Brain microvascular endothelial cell (primary cell): ENCODE measurements around the gene GIMAP8.

ENCODE experiments used
- DNase-seq: peaks from one replicate; pipeline ENCODE4 v3.0.0-alpha.2; 2020
- H3K27ac ChIP-seq: fragments of 250-450 bp; sonication (Bioruptor Pico); 2 replicates; pipeline ENCODE4 v1.5.1; 2020; ENCODE audit warnings: mild to moderate bottlenecking, moderate library complexity
- H3K27me3 ChIP-seq: fragments of 250-450 bp; sonication (Bioruptor Pico); replicated peaks from 2 replicates; pipeline ENCODE4 v1.5.1; 2020; ENCODE audit warnings: mild to moderate bottlenecking
- H3K36me3 ChIP-seq: fragments of 250-450 bp; sonication (Bioruptor Pico); replicated peaks from 2 replicates; pipeline ENCODE4 v1.5.1; 2020; ENCODE audit warnings: mild to moderate bottlenecking
- H3K4me3 ChIP-seq: 2 replicates; pipeline ENCODE4 v1.5.1; 2011; ENCODE audit warnings: low read depth, mild to moderate bottlenecking, control low read depth, low read length, moderate library complexity
- in situ Hi-C: cut with HindIII; loops from 2 replicates; pipeline ENCODE4 v1.10.0; 2017; ENCODE audit warnings: low sequenced_read_pairs, low pct_ligation_motif_present
- TF ChIP-seq, protein P1 (sequence below): IDR thresholded peaks from 2 replicates; pipeline ENCODE4 v1.5.1; 2011; ENCODE audit warnings: low read depth, mild to moderate bottlenecking, moderate library complexity, low read length, control low read depth, inconsistent platforms; ENCODE audit errors: missing control alignments

The GIMAP8 gene

DNA sequence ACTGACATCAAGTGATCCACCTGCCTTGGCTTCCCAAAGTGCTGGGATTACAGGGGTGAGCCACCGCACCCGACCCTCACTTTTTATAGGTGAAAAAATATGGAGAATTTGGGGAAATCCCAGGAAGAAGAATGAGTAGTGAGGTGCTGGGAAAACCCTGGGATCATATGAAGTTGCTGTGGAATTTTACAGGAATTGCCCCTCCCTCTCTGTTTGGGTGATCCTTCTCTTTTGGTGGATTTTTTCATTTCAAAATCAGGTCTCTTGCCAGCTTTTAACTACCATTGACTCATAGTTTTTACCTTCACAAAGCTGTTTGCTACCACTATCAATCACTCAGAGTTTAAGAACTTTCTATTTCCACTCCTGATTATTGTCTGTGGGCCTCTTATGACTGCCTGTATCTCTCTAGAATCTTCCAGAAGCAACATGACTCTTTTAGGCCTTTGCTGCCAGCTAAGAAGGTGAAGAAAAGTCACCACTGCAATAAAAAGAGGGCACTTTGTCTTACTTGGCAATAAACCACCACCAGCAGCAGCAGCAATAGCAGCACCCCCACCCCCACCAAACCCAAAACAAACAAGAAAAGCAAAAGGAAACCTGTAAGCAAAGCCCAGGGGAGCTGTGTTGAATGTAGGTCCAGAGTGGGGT, 4.0 kb upstream of the GIMAP8 start:
- TF ChIP-seq, protein P1, sequence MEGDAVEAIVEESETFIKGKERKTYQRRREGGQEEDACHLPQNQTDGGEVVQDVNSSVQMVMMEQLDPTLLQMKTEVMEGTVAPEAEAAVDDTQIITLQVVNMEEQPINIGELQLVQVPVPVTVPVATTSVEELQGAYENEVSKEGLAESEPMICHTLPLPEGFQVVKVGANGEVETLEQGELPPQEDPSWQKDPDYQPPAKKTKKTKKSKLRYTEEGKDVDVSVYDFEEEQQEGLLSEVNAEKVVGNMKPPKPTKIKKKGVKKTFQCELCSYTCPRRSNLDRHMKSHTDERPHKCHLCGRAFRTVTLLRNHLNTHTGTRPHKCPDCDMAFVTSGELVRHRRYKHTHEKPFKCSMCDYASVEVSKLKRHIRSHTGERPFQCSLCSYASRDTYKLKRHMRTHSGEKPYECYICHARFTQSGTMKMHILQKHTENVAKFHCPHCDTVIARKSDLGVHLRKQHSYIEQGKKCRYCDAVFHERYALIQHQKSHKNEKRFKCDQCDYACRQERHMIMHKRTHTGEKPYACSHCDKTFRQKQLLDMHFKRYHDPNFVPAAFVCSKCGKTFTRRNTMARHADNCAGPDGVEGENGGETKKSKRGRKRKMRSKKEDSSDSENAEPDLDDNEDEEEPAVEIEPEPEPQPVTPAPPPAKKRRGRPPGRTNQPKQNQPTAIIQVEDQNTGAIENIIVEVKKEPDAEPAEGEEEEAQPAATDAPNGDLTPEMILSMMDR = no peak
- Histone ChIP-seq H3K27me3 (peaks cover 11% of the 10 kb centered on the region), H3K4me3 (no peak overlapping the region), H3K27ac (no peak overlapping the region), H3K36me3 (no peaks in the 10 kb centered on the region)
- no peak for DNase-seq
- in situ Hi-C loops = no loop called here

DNA sequence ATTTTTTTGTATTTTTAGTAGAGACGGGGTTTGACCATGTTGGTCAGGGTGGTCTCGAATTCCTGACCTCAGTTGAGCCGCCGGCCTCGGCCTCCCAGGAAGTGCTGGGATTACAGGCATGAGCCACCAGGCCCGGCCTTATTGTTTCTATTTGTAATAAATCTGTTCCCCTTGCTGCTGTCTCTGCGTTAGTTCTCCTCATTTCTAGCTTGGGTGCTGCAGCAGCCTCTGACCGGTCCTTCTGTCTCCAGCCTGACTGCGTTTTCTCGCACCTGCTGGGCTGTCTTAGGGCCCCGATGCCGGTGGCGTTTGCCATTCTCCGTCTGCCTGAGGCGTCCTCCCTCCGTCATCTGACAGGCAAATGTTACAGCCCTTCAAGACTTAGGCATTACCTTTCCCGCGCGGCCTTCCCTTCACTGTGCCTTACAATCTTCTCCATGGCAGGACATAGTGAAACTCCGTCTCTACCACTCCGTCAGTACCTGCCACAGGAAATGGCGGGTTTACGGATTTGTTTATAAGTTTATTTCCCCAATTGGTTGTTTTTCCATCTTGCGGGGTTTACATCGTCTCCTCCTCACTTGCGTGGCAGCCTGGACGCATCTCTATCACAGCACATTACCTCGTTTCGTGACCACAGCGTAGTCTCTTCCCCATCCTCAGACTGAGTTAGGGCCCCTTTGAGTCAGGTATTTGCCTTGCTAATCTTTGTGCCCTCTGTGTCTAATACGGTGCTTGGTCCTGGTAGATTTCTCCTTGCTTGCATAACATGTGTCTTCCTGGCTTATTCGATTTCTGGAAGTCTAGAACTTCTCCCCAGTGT, 2.3 kb upstream of the GIMAP8 start:
- DNase-seq = no peak
- Histone ChIP-seq H3K27me3 (peaks cover 11% of the 10 kb centered on the region), H3K36me3 (no peaks in the 10 kb centered on the region), H3K4me3 (no peak overlapping the region), H3K27ac (no peak overlapping the region)
- TF ChIP-seq, protein P1 = no peak
- in situ Hi-C loops = no loop called here

DNA sequence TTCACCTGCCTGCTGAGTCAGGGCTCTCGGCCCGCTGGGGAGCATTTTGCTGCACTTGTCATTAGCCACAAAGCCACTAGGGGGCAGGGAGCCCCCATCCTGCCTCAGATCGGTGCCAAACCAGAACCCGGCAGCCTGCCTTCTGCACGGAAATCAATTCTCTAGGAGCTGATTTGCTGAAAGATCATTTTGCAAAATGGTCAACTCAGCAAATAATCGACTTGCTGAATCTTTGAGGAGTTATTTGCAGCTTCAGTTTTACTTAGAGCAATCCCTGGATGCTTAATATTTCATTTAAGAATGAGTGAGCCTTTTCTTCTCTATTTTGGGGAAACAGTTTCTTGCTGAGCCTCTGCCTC, 1.7 kb upstream of the GIMAP8 start:
- TF ChIP-seq, protein P1 = peak; percentile 91
- no peak overlapping the region for H3K27ac ChIP-seq
- no peak overlapping the region for H3K4me3 ChIP-seq

DNA sequence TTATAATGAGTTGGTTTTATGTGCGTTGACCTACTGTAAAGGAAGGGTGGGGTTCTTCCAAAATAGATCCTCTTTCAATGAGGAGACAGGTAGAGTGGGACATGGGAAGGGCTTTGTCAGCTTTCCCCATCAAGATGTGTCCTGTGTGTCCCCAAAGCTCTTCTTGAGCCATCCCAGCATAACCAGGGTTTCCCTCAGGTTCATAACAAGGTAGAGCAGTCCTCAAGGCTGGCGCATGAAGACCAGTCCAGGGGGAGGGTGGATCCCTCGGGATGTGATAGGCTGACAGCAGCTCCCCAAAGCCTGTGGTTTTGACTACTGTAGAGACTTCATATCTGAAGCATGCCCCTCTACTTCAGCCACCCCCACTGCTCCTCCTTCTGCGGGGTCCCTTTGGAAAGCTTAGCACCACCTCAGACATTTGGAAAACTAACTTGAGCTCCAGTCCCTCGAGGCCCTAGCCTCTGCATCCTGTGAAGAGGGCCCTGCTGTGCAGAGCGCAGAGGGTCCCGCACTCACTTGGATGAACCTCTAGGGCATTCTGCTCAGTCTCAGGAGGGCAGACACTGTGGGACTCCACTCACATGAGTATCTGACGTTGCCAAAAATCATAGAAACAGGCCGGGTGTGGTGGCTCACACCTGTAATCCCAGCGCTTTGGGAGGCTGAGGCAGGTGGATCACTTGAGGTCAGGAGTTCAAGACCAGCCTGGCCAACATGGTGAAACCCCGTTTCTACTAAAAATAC, 1.1 kb upstream of the GIMAP8 start:
- no peaks in the 10 kb centered on the region for H3K36me3 ChIP-seq
- no peak overlapping the region for H3K4me3 ChIP-seq
- H3K27ac ChIP-seq = no peak overlapping the region
- H3K27me3 ChIP-seq = peaks cover 11% of the 10 kb centered on the region
- in situ Hi-C loops = no loop called here
- TF ChIP-seq, protein P1 = no peak
- no peak for DNase-seq

More for the DNA sequence above, 1.7 kb upstream of the GIMAP8 start:
- DNase-seq = peak; percentile 65
- no peaks in the 10 kb centered on the region for H3K36me3 ChIP-seq
- in situ Hi-C loops = no loop called here
- peaks cover 11% of the 10 kb centered on the region for H3K27me3 ChIP-seq

DNA sequence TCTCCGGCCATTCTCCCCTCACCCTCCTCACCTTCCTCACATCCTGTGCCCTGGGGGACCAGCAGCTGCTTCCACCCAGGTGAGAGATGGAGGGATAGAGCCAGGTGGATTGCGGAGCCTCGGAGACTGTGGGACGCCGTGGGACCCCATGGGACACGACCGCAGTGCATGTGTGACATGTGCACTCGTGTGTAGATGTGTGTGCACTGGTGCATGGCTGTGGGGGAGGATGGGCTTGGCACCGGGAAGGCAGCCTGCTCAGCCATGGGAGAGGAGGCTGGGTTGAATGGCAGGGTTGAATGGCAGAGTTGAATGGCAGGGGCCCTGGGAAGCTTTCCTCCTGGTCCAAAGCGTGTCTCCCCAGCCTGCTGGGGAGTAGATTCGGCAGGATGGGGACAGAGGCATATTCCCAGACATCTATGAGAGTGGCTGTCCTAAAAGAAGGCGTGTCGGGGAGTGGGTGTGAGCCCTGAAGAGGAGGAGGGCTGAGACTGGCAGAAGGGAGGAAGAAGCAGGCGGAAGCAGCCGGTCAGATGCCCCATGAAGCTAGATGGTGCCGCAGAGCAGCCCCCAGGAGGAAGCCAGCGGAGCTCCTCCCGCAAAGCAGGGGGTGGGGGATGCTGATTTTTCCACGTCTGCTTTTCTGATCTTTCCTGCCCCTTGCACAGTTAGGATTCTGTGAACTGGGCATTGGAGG, 815 bp downstream of the GIMAP8 start:
- H3K4me3 ChIP-seq = no peak overlapping the region
- no peak overlapping the region for H3K27ac ChIP-seq
- TF ChIP-seq, protein P1 = no peak
- DNase-seq = no peak
- no peaks in the 10 kb centered on the region for H3K36me3 ChIP-seq
- in situ Hi-C loops = no loop called here
- peaks cover 11% of the 10 kb centered on the region for H3K27me3 ChIP-seq
